Measurements from ENCODE around the gene GPR63. TPM values are rescaled to one million over a fixed set of nuclear protein-coding genes. Genes with fewer than 3 reads are reported as not detected.

GPR63 gene
- total and polyA plus RNA-seq, 2 donors (not counting 3 experiments of a cell fraction or from before 2014, with no cell fraction given) = 0.06 to 0.13 TPM

GRCh38 chr6:96865055-96865405, 27.8 kb upstream of the GPR63 start:
- Histone ChIP-seq H4K20me1 (replicated peaks; ENCODE audit: control insufficient read depth, extremely low read depth, insufficient read depth, low read length) (no peaks in the 10 kb centered on the region), H3K9ac (replicated peaks; ENCODE audit: extremely low read depth, insufficient read depth, low read length) (no peak overlapping the region), H3K4me2 (ENCODE audit: insufficient read depth, low read length) (no peak overlapping the region), H3K4me1 (ENCODE audit: control insufficient read depth, extremely low read depth, insufficient read depth, low read length) (no peaks in the 10 kb centered on the region), H2AFZ (ENCODE audit: low read depth, low read length) (no peak overlapping the region), H3K9me1 (replicated peaks; ENCODE audit: control insufficient read depth, extremely low read depth, insufficient read depth, low read length) (no peaks in the 10 kb centered on the region), H3K9me3 (replicated peaks; ENCODE audit: control insufficient read depth, insufficient read depth, low read length) (no peaks in the 10 kb centered on the region), H3K36me3 (ENCODE audit: control insufficient read depth in 2 of 2, extremely low read depth in 1 of 2, insufficient read depth in 2 of 2, low read length in 2 of 2) (no peaks in the 10 kb centered on the region), H3K27me3 (ENCODE audit: control insufficient read depth in 2 of 2, insufficient read depth in 2 of 2, low read length in 2 of 2) (peaks cover 2 to 8% of the 10 kb centered on the region in 2 experiments), H3K4me3 (replicated peaks in 1 of 3; ENCODE audit: insufficient read depth in 1 of 3, low read depth in 1 of 3, low read length in 3 of 3) (no peak overlapping the region), H3K79me2 (ENCODE audit: control insufficient read depth, insufficient read depth, low read length) (no peaks in the 10 kb centered on the region), H3K27ac (ENCODE audit: insufficient read depth, low read depth, low read length) (no peak overlapping the region)
- FAIRE-seq (no peak), DNase-seq (ENCODE audit: low read depth, low spot score) (no peak)
- intact Hi-C loops (cut with micrococcal nuclease) (no loop called here), dilution Hi-C loops (cut with MboI; ENCODE audit: extremely low pct_ligation_motif_present, low sequenced_read_pairs) (no loop called here)
- ChIA-PET CTCF (no interaction called here), POLR2A (no interaction called here)
- TF ChIP-seq POLR2AphosphoS5 (IDR thresholded peaks at IDR 0.05; ENCODE audit: insufficient read depth, low read depth, low read length) (no peak), GATA2 (IDR thresholded peaks at IDR 0.05; ENCODE audit: insufficient read depth, insufficient read length, low read depth, low read length) (no peak), JUN (IDR thresholded peaks at IDR 0.05; ENCODE audit: borderline replicate concordance, insufficient read depth, insufficient read length, low read depth) (no peak), MAX (IDR thresholded peaks at IDR 0.05; ENCODE audit: insufficient read depth, insufficient read length) (no peak), EZH2 (IDR thresholded peaks at IDR 0.05; ENCODE audit: borderline replicate concordance, low read depth, low read length, severe bottlenecking) (no peak), MYC (IDR thresholded peaks at IDR 0.05; ENCODE audit: low read depth, low read length) (no peak), FOS (IDR thresholded peaks at IDR 0.05; ENCODE audit: borderline replicate concordance, insufficient read depth, low read length) (no peak), CTCF (IDR thresholded peaks at IDR 0.05; ENCODE audit: extremely low read depth in 1 of 2, insufficient read depth in 1 of 2, low read depth in 1 of 2, low read length in 2 of 2) (no peak), POLR2A (IDR thresholded peaks at IDR 0.05; ENCODE audit: low read depth, low read length) (no peak)
- no TSS peak for BruUV-seq (replicated peaks)
